Measurements from ENCODE around the gene PAX1. TPM values are rescaled to one million over a fixed set of nuclear protein-coding genes. Genes with fewer than 3 reads are reported as not detected.

Gene PAX1
- total and polyA plus RNA-seq, 9 of the 15 experiments (the other 6 are each of a cell fraction or from before 2014, with no cell fraction given) = not detected

GRCh38 chr20:21704408-21705385, 767 bp upstream of the PAX1 start:
- POLR2A ChIA-PET = interaction anchor here (0.5 to 0.7 kb wide), 2 partner anchors 47 to 97 kb away, joined by 4 read pairs; no protein-coding TSS in a partner anchor
- no peak for FAIRE-seq
- H3K9me3 ChIP-seq (replicated peaks; ENCODE audit: control insufficient read depth, insufficient read depth, low read depth, low read length) = no peaks in the 10 kb centered on the region
- CTCF ChIA-PET (ENCODE audit: low intra/inter-chr PET ratio) = no interaction called here
- H3K27ac ChIP-seq (ENCODE audit: extremely low read depth, low read depth, low read length) = no peak overlapping the region
- H3K79me2 ChIP-seq (ENCODE audit: control insufficient read depth, insufficient read depth, low read length) = no peaks in the 10 kb centered on the region
- ATAC-seq = no peak
- no peak overlapping the region for H2AFZ ChIP-seq (ENCODE audit: low read depth, low read length)
- DNase-seq (ENCODE audit: extremely low read depth in 1 of 4, low spot score in 3 of 4) = no peak
- no peak overlapping the region for H3K4me3 ChIP-seq
- 15% methylated on average over 27 of the region's 31 CpGs for WGBS (ENCODE audit: insufficient coverage, low coverage, missing lambda C conversion rate)
- no peak overlapping the region for H3K4me2 ChIP-seq (ENCODE audit: insufficient read depth, low read length)
- no TSS peak for BruUV-seq (replicated peaks)
- peaks cover 0 to 6% of the 10 kb centered on the region in 2 experiments; a peak in 2 of 5 replicates for H3K4me1 ChIP-seq (replicated peaks in 1 of 2; ENCODE audit: control insufficient read depth in 2 of 2, insufficient read depth in 2 of 2, low read length in 2 of 2)
- intact Hi-C loops (cut with micrococcal nuclease) = no loop called here
- H3K9me1 ChIP-seq (ENCODE audit: control insufficient read depth, insufficient read depth, low read length) = no peaks in the 10 kb centered on the region
- no peaks in the 10 kb centered on the region for H3K36me3 ChIP-seq (ENCODE audit: control insufficient read depth, insufficient read depth, low read length)
- in situ Hi-C loops (cut with MboI) = no loop called here
- H3K27me3 ChIP-seq (ENCODE audit: control insufficient read depth in 2 of 2, insufficient read depth in 2 of 2, low read length in 2 of 2) = peaks cover 4 to 50% of the 10 kb centered on the region in 2 experiments; a peak in 3 of 5 replicates
- no peaks in the 10 kb centered on the region for H4K20me1 ChIP-seq (replicated peaks; ENCODE audit: control insufficient read depth, insufficient read depth, low read length)
- H3K9ac ChIP-seq (ENCODE audit: insufficient read depth in 1 of 2, low read depth in 2 of 2, low read length in 2 of 2) = no peak overlapping the region
- no peak for TF ChIP-seq ZNF77 (CRISPR knock-in tag; IDR thresholded peaks at IDR 0.05)
- no peak for TF ChIP-seq USF1 (CRISPR knock-in tag; IDR thresholded peaks at IDR 0.05)
- no peak for TF ChIP-seq NFE2 (IDR thresholded peaks at IDR 0.05; ENCODE audit: low read depth)
- TF ChIP-seq SREBF2 (CRISPR knock-in tag; IDR thresholded peaks at IDR 0.05) = no peak
- no peak for TF ChIP-seq PYGO2 (tag; IDR thresholded peaks at IDR 0.05)
- TF ChIP-seq ZBTB2 (IDR thresholded peaks at IDR 0.05) = no peak
- TF ChIP-seq RBFOX2 (IDR thresholded peaks at IDR 0.05; ENCODE audit: low read depth, low read length) = no peak
- no peak for TF ChIP-seq HNRNPLL (IDR thresholded peaks at IDR 0.05; ENCODE audit: low read depth, low read length, poor library complexity, severe bottlenecking)
- TF ChIP-seq POLR2AphosphoS2 (IDR thresholded peaks at IDR 0.05; ENCODE audit: low read length) = no peak
- no peak for TF ChIP-seq ZNF311 (CRISPR knock-in tag; IDR thresholded peaks at IDR 0.05)
- no peak for TF ChIP-seq MBD2 (IDR thresholded peaks at IDR 0.05; ENCODE audit: borderline replicate concordance, low read depth)
- TF ChIP-seq NR2C1 (IDR thresholded peaks at IDR 0.05) = no peak
- no peak for TF ChIP-seq NR2C1 (tag; IDR thresholded peaks at IDR 0.05)
- no peak for TF ChIP-seq ZNF655 (CRISPR knock-in tag; IDR thresholded peaks at IDR 0.05)
- TF ChIP-seq, protein P1, sequence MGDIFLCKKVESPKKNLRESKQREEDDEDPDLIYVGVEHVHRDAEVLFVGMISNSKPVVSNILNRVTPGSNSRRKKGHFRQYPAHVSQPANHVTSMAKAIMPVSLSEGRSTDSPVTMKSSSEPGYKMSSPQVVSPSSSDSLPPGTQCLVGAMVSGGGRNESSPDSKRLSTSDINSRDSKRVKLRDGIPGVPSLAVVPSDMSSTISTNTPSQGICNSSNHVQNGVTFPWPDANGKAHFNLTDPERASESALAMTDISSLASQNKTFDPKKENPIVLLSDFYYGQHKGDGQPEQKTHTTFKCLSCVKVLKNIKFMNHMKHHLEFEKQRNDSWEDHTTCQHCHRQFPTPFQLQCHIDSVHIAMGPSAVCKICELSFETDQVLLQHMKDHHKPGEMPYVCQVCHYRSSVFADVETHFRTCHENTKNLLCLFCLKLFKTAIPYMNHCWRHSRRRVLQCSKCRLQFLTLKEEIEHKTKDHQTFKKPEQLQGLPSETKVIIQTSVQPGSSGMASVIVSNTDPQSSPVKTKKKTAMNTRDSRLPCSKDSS (IDR thresholded peaks at IDR 0.05; ENCODE audit: low read depth, partially characterized antibody) = no peak
- no peak for TF ChIP-seq HNRNPUL1 (IDR thresholded peaks at IDR 0.05; ENCODE audit: low read length)
- no peak for TF ChIP-seq ZNF274 (IDR thresholded peaks at IDR 0.05; ENCODE audit: borderline replicate concordance, low read depth, low read length)
- TF ChIP-seq ZNF239 (CRISPR knock-in tag; IDR thresholded peaks at IDR 0.05) = no peak
